Measurements from ENCODE around the gene ARHGEF37. TPM values are rescaled to one million over a fixed set of nuclear protein-coding genes. Genes with fewer than 3 reads are reported as not detected.

The ARHGEF37 gene
- total and polyA plus RNA-seq, 9 of the 15 experiments (the other 6 are each of a cell fraction or from before 2014, with no cell fraction given): 0.01 to 0.27 (median 0.05) TPM

GRCh38 chr5:149632311-149633251, 51.3 kb downstream of the ARHGEF37 start (continued):
- TF ChIP-seq ZSCAN32 (CRISPR knock-in tag; IDR thresholded peaks at IDR 0.05) (no peak), ZNF140 (CRISPR knock-in tag; IDR thresholded peaks at IDR 0.05) (no peak), THRB (CRISPR knock-in tag; conservative IDR thresholded peaks at IDR 0.05) (no peak), RBM14 (IDR thresholded peaks at IDR 0.05; ENCODE audit: borderline replicate concordance, insufficient read depth, low read depth, low read length) (no peak), NBN (IDR thresholded peaks at IDR 0.05; ENCODE audit: low read depth) (0 out of 2 replicates have a peak, but pooled peaks have one; percentile 37), ZNF511 (CRISPR knock-in tag; IDR thresholded peaks at IDR 0.05) (no peak), FOXJ3 (CRISPR knock-in tag; IDR thresholded peaks at IDR 0.05) (no peak), TEAD1 (CRISPR knock-in tag; IDR thresholded peaks at IDR 0.05) (no peak)
- TF ChIP-seq, protein P1, sequence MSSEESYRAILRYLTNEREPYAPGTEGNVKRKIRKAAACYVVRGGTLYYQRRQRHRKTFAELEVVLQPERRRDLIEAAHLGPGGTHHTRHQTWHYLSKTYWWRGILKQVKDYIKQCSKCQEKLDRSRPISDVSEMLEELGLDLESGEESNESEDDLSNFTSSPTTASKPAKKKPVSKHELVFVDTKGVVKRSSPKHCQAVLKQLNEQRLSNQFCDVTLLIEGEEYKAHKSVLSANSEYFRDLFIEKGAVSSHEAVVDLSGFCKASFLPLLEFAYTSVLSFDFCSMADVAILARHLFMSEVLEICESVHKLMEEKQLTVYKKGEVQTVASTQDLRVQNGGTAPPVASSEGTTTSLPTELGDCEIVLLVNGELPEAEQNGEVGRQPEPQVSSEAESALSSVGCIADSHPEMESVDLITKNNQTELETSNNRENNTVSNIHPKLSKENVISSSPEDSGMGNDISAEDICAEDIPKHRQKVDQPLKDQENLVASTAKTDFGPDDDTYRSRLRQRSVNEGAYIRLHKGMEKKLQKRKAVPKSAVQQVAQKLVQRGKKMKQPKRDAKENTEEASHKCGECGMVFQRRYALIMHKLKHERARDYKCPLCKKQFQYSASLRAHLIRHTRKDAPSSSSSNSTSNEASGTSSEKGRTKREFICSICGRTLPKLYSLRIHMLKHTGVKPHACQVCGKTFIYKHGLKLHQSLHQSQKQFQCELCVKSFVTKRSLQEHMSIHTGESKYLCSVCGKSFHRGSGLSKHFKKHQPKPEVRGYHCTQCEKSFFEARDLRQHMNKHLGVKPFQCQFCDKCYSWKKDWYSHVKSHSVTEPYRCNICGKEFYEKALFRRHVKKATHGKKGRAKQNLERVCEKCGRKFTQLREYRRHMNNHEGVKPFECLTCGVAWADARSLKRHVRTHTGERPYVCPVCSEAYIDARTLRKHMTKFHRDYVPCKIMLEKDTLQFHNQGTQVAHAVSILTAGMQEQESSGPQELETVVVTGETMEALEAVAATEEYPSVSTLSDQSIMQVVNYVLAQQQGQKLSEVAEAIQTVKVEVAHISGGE (CRISPR knock-in tag; IDR thresholded peaks at IDR 0.05): peak in 1 of 3 experiments; percentile 66; a peak in 2 of 6 replicates
- TF ChIP-seq, protein P2, sequence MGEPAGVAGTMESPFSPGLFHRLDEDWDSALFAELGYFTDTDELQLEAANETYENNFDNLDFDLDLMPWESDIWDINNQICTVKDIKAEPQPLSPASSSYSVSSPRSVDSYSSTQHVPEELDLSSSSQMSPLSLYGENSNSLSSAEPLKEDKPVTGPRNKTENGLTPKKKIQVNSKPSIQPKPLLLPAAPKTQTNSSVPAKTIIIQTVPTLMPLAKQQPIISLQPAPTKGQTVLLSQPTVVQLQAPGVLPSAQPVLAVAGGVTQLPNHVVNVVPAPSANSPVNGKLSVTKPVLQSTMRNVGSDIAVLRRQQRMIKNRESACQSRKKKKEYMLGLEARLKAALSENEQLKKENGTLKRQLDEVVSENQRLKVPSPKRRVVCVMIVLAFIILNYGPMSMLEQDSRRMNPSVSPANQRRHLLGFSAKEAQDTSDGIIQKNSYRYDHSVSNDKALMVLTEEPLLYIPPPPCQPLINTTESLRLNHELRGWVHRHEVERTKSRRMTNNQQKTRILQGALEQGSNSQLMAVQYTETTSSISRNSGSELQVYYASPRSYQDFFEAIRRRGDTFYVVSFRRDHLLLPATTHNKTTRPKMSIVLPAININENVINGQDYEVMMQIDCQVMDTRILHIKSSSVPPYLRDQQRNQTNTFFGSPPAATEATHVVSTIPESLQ (CRISPR knock-in tag; IDR thresholded peaks at IDR 0.05): no peak
- TF ChIP-seq, protein P3, sequence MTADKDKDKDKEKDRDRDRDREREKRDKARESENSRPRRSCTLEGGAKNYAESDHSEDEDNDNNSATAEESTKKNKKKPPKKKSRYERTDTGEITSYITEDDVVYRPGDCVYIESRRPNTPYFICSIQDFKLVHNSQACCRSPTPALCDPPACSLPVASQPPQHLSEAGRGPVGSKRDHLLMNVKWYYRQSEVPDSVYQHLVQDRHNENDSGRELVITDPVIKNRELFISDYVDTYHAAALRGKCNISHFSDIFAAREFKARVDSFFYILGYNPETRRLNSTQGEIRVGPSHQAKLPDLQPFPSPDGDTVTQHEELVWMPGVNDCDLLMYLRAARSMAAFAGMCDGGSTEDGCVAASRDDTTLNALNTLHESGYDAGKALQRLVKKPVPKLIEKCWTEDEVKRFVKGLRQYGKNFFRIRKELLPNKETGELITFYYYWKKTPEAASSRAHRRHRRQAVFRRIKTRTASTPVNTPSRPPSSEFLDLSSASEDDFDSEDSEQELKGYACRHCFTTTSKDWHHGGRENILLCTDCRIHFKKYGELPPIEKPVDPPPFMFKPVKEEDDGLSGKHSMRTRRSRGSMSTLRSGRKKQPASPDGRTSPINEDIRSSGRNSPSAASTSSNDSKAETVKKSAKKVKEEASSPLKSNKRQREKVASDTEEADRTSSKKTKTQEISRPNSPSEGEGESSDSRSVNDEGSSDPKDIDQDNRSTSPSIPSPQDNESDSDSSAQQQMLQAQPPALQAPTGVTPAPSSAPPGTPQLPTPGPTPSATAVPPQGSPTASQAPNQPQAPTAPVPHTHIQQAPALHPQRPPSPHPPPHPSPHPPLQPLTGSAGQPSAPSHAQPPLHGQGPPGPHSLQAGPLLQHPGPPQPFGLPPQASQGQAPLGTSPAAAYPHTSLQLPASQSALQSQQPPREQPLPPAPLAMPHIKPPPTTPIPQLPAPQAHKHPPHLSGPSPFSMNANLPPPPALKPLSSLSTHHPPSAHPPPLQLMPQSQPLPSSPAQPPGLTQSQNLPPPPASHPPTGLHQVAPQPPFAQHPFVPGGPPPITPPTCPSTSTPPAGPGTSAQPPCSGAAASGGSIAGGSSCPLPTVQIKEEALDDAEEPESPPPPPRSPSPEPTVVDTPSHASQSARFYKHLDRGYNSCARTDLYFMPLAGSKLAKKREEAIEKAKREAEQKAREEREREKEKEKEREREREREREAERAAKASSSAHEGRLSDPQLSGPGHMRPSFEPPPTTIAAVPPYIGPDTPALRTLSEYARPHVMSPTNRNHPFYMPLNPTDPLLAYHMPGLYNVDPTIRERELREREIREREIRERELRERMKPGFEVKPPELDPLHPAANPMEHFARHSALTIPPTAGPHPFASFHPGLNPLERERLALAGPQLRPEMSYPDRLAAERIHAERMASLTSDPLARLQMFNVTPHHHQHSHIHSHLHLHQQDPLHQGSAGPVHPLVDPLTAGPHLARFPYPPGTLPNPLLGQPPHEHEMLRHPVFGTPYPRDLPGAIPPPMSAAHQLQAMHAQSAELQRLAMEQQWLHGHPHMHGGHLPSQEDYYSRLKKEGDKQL (CRISPR knock-in tag; IDR thresholded peaks at IDR 0.05; ENCODE audit: borderline replicate concordance): no peak

All from K562 (cell line).